Vagina (tissue), 2 donors: ENCODE data around the gene SLC35D1.

Experiments used
- POLR2A ChIP-seq, 2 donors: fragments of 450-650 bp; IDR thresholded peaks; one replicate each; pipeline ENCODE4 v1.6.1; 2017; ENCODE audit warnings: antibody characterized with exemption in 2 of 2, mild to moderate bottlenecking in 2 of 2, moderate library complexity in 2 of 2
- POLR2AphosphoS5 ChIP-seq, 2 donors: sonication (generic); formaldehyde crosslinking; IDR thresholded peaks; one replicate each; pipeline ENCODE4 v1.9.0; 2017; ENCODE audit warnings: antibody characterized with exemption in 2 of 2, mild to moderate bottlenecking in 2 of 2, low read depth in 1 of 2; ENCODE audit not compliant: insufficient read depth in 1 of 2
- TF ChIP-seq, protein P1 (sequence below), 3 experiments: fragments of 450-650 bp in 2 of 3; fragments of 200-600 bp in 1 of 3; sonication (generic) in 1 of 3; IDR thresholded peaks; one replicate each; pipeline ENCODE4 v1.5.1; 2017 to 2019; ENCODE audit warnings: antibody characterized with exemption in 3 of 3, mild to moderate bottlenecking in 2 of 3, moderate library complexity in 2 of 3

- TF ChIP-seq, protein P1, sequence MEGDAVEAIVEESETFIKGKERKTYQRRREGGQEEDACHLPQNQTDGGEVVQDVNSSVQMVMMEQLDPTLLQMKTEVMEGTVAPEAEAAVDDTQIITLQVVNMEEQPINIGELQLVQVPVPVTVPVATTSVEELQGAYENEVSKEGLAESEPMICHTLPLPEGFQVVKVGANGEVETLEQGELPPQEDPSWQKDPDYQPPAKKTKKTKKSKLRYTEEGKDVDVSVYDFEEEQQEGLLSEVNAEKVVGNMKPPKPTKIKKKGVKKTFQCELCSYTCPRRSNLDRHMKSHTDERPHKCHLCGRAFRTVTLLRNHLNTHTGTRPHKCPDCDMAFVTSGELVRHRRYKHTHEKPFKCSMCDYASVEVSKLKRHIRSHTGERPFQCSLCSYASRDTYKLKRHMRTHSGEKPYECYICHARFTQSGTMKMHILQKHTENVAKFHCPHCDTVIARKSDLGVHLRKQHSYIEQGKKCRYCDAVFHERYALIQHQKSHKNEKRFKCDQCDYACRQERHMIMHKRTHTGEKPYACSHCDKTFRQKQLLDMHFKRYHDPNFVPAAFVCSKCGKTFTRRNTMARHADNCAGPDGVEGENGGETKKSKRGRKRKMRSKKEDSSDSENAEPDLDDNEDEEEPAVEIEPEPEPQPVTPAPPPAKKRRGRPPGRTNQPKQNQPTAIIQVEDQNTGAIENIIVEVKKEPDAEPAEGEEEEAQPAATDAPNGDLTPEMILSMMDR (IDR thresholded peaks at IDR 0.05) = no peak
- TF ChIP-seq POLR2AphosphoS5 (IDR thresholded peaks at IDR 0.05; ENCODE audit: insufficient read depth in 1 of 2, low read depth in 1 of 2) (no peak), POLR2A (IDR thresholded peaks at IDR 0.05) (no peak)
Observed at GRCh38 chr1:66968574-66968973, 85.4 kb downstream of the SLC35D1 start.
